ENCODE results near the gene SLC2A13. TPM values are rescaled to one million over a fixed set of nuclear protein-coding genes. Genes with fewer than 3 reads are reported as not detected.

Gene SLC2A13
- total RNA-seq, 1 donor from 2014 or later, result 3.9 TPM

GRCh38 chr12:40017488-40017887, 88.4 kb downstream of the SLC2A13 start:
- FAIRE-seq (no peak), DNase-seq (ENCODE audit: low read depth) (no peak)
- H3K27me3 ChIP-seq (ENCODE audit: control insufficient read depth, insufficient read depth, low read length), result no peaks in the 10 kb centered on the region
- TF ChIP-seq CTCF (IDR thresholded peaks at IDR 0.05; ENCODE audit: insufficient read depth, low read length, severe bottlenecking), result no peak
- no peaks in the 10 kb centered on the region for H3K36me3 ChIP-seq (ENCODE audit: control insufficient read depth, insufficient read depth, low read length)
- no peak overlapping the region for H3K4me3 ChIP-seq (ENCODE audit: low read depth, low read length)

- FAIRE-seq, result no peak
- no peak for TF ChIP-seq CTCF (IDR thresholded peaks at IDR 0.05; ENCODE audit: insufficient read depth, low read length, severe bottlenecking)
- no peak for DNase-seq (ENCODE audit: low read depth)
- Histone ChIP-seq H3K4me3 (ENCODE audit: low read depth, low read length) (no peak overlapping the region), H3K27me3 (ENCODE audit: control insufficient read depth, insufficient read depth, low read length) (no peaks in the 10 kb centered on the region), H3K36me3 (ENCODE audit: control insufficient read depth, insufficient read depth, low read length) (no peaks in the 10 kb centered on the region)
These were observed 88.9 kb downstream of the SLC2A13 start for GRCh38 chr12:40016980-40017379.

- FAIRE-seq, result no peak
- TF ChIP-seq CTCF (IDR thresholded peaks at IDR 0.05; ENCODE audit: insufficient read depth, low read length, severe bottlenecking), result no peak
- Histone ChIP-seq H3K27me3 (ENCODE audit: control insufficient read depth, insufficient read depth, low read length) (no peaks in the 10 kb centered on the region), H3K36me3 (ENCODE audit: control insufficient read depth, insufficient read depth, low read length) (no peaks in the 10 kb centered on the region), H3K4me3 (ENCODE audit: low read depth, low read length) (no peak overlapping the region)
- no peak for DNase-seq (ENCODE audit: low read depth)
These were observed 90.0 kb downstream of the SLC2A13 start for GRCh38 chr12:40015881-40016280.

GRCh38 chr12:40015345-40015744, 90.5 kb downstream of the SLC2A13 start:
- no peak overlapping the region for H3K4me3 ChIP-seq (ENCODE audit: low read depth, low read length)
- no peaks in the 10 kb centered on the region for H3K36me3 ChIP-seq (ENCODE audit: control insufficient read depth, insufficient read depth, low read length)
- no peak for TF ChIP-seq CTCF (IDR thresholded peaks at IDR 0.05; ENCODE audit: insufficient read depth, low read length, severe bottlenecking)
- H3K27me3 ChIP-seq (ENCODE audit: control insufficient read depth, insufficient read depth, low read length), result no peaks in the 10 kb centered on the region
- no peak for FAIRE-seq
- peak; percentile 61 for DNase-seq (ENCODE audit: low read depth)

- no peak for TF ChIP-seq CTCF (IDR thresholded peaks at IDR 0.05; ENCODE audit: insufficient read depth, low read length, severe bottlenecking)
- FAIRE-seq, result no peak
- Histone ChIP-seq H3K27me3 (ENCODE audit: control insufficient read depth, insufficient read depth, low read length) (no peaks in the 10 kb centered on the region), H3K36me3 (ENCODE audit: control insufficient read depth, insufficient read depth, low read length) (no peaks in the 10 kb centered on the region), H3K4me3 (ENCODE audit: low read depth, low read length) (no peak overlapping the region)
- DNase-seq (ENCODE audit: low read depth), result no peak
These were observed 92.0 kb downstream of the SLC2A13 start for GRCh38 chr12:40013847-40014246.

GRCh38 chr12:40013292-40013691, 92.6 kb downstream of the SLC2A13 start:
- no peak for TF ChIP-seq CTCF (IDR thresholded peaks at IDR 0.05; ENCODE audit: insufficient read depth, low read length, severe bottlenecking)
- DNase-seq (ENCODE audit: low read depth) (no peak), FAIRE-seq (no peak)
- Histone ChIP-seq H3K36me3 (ENCODE audit: control insufficient read depth, insufficient read depth, low read length) (no peaks in the 10 kb centered on the region), H3K27me3 (ENCODE audit: control insufficient read depth, insufficient read depth, low read length) (no peaks in the 10 kb centered on the region), H3K4me3 (ENCODE audit: low read depth, low read length) (no peak overlapping the region)
